ENCODE results near the gene MIOS. TPM values are rescaled to one million over a fixed set of nuclear protein-coding genes. Genes with fewer than 3 reads are reported as not detected.

The MIOS gene
- total RNA-seq, 1 experiment from 2014 or later: 41.3 TPM

GRCh38 chr7:7642081-7642480 is 75.4 kb downstream of the MIOS start:
- ChIA-PET POLR2A (interaction anchor here (0.6 kb wide), 1 partner anchor 432 kb away, joined by 6 read pairs; no protein-coding TSS in a partner anchor), CTCF (interaction anchor here (0.5 to 1.0 kb wide), 2 partner anchors 10 to 238 kb away, joined by 3 read pairs; no protein-coding TSS in a partner anchor)
- TF ChIP-seq IRF1 (CRISPR knock-in tag; IDR thresholded peaks at IDR 0.05) (no peak), E2F4 (CRISPR knock-in tag; IDR thresholded peaks at IDR 0.05; ENCODE audit: borderline replicate concordance, low read depth) (no peak), CREM (CRISPR knock-in tag; IDR thresholded peaks at IDR 0.05) (no peak), ZNF532 (CRISPR knock-in tag; IDR thresholded peaks at IDR 0.05; ENCODE audit: borderline replicate concordance) (no peak), AFF4 (CRISPR knock-in tag; IDR thresholded peaks at IDR 0.05; ENCODE audit: borderline replicate concordance) (no peak), FOXP1 (CRISPR knock-in tag; IDR thresholded peaks at IDR 0.05; ENCODE audit: borderline replicate concordance) (no peak), NR1H2 (CRISPR knock-in tag; IDR thresholded peaks at IDR 0.05) (no peak), SMAD4 (CRISPR knock-in tag; IDR thresholded peaks at IDR 0.05) (no peak), TP53 (CRISPR knock-in tag; IDR thresholded peaks at IDR 0.05) (no peak), ZNF281 (CRISPR knock-in tag; IDR thresholded peaks at IDR 0.05) (no peak), GTF2I (CRISPR knock-in tag; conservative IDR thresholded peaks at IDR 0.05) (no peak), RELA (CRISPR knock-in tag; IDR thresholded peaks at IDR 0.05; ENCODE audit: borderline replicate concordance) (no peak), ATF6 (CRISPR knock-in tag; IDR thresholded peaks at IDR 0.05) (no peak), TEAD4 (CRISPR knock-in tag; IDR thresholded peaks at IDR 0.05) (no peak)
- TF ChIP-seq, protein P1, sequence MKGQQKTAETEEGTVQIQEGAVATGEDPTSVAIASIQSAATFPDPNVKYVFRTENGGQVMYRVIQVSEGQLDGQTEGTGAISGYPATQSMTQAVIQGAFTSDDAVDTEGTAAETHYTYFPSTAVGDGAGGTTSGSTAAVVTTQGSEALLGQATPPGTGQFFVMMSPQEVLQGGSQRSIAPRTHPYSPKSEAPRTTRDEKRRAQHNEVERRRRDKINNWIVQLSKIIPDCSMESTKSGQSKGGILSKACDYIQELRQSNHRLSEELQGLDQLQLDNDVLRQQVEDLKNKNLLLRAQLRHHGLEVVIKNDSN (CRISPR knock-in tag; IDR thresholded peaks at IDR 0.05): no peak
- peak overlapping the region; percentile 99; the same call in 1 of the 2 replicates for H3K27ac Mint-ChIP-seq
- peak overlapping the region; percentile 98 for H3K4me3 Mint-ChIP-seq
- peaks cover 32% of the 10 kb centered on the region for H3K4me1 Mint-ChIP-seq
- peaks cover 14% of the 10 kb centered on the region for H3K9me3 Mint-ChIP-seq
- peaks cover 12% of the 10 kb centered on the region; the same call in 1 of the 2 replicates for H3K36me3 Mint-ChIP-seq
- H3K27me3 Mint-ChIP-seq (ENCODE audit: low read depth): no peaks in the 10 kb centered on the region
- ATAC-seq (no peak), DNase-seq (ENCODE audit: low spot score) (no peak)

Data from WTC11 (cell line).